ENCODE measurements around the gene PROKR2. TPM values are rescaled to one million over a fixed set of nuclear protein-coding genes. Genes with fewer than 3 reads are reported as not detected.

The PROKR2 gene
- not detected for total RNA-seq

DNA sequence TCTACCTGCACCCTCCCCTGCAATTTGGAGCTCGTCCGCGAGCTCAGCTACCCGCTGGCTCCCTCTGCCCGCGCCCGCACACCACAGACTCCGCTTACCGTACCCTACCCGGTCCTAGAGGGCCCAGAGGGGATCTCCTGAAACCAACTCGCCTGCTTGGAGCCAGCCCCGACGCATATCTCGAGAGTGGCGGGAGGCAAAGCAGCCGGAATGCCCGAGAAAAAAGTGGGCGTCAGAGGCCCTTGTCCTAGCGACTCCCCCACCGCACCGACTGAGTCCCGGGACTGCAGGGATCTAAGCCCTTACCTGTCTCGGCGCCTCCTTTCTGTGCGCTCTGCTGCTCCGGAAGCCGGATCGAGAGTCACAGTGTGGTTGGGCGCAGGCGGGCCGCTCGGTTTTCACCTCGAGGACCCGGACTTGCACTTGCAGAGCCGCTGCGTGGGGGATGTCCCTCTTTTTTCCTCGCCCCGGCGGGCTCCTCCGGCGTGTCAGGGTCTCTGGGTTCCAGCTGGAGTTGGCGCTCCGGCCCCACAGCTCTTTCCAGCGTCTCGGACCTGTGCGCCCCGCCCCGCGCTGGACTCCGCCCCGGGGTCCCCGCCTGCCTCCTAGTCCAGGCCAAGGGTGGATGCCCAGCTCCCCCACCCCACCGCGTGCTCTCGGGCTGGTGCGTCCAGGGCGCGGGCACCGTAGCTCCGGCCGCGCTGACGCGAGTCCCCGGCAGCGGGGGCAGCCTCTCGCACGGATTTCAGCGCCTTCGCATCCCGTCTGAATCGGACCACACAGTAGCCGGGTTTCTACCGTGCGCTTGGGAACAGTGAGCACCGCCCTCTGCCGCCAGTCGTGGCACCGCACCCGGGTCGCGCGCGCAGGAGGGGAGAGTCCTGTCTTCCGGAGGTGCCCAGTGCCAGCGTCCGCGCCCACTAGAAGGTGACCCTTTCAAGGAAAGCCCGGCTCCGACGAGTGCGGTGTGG lies at the start of gene PROKR2:
PROKR2 (minus strand) TSS at position 767 of the 971 bp plus-strand sequence. CDS start 2,585 bp downstream, outside the sequence.

Other genes with a start within 250 kb of the PROKR2 start
- 10 to 100 TPM; 83.9 to 89.7 TPM for gene TMEM230, start 203.9 kb downstream of the PROKR2 start, total RNA-seq
- 100 to 1,000 TPM; 353 to 354 TPM for gene PCNA, start 197.0 kb downstream of the PROKR2 start, total RNA-seq
- gene CDS2, start 189.9 kb downstream of the PROKR2 start, total RNA-seq: 10 to 100 TPM; 49.4 to 51.6 TPM